ENCODE measurements around the gene ATP2A3.

Gene ATP2A3

GRCh38 chr17:3961564-3962047 lies 2.6 kb downstream of the ATP2A3 start:
- Histone ChIP-seq H3K9me3 (ENCODE audit: control insufficient read depth, low read length) (no peaks in the 10 kb centered on the region), H3K27ac (no peak overlapping the region), H3K36me3 (ENCODE audit: control insufficient read depth, insufficient read depth, low read length) (no peaks in the 10 kb centered on the region), H3K27me3 (ENCODE audit: control insufficient read depth, insufficient read depth, low read length) (no peaks in the 10 kb centered on the region), H3K4me1 (no peaks in the 10 kb centered on the region), H2AFZ (no peak overlapping the region), H3K4me2 (ENCODE audit: low read length) (no peak overlapping the region), H3K9ac (no peak overlapping the region), H3K79me2 (no peaks in the 10 kb centered on the region), H3K4me3 (ENCODE audit: low read depth, low read length) (no peak overlapping the region)
- TF ChIP-seq CTCF (IDR thresholded peaks at IDR 0.05), result no peak

GRCh38 chr17:3960764-3961163 lies 3.5 kb downstream of the ATP2A3 start:
- Histone ChIP-seq H3K4me3 (ENCODE audit: low read depth, low read length) (no peak overlapping the region), H3K79me2 (no peaks in the 10 kb centered on the region), H3K4me1 (no peaks in the 10 kb centered on the region), H3K4me2 (ENCODE audit: low read length) (no peak overlapping the region), H3K27ac (no peak overlapping the region), H3K27me3 (ENCODE audit: control insufficient read depth, insufficient read depth, low read length) (no peaks in the 10 kb centered on the region), H2AFZ (no peak overlapping the region), H3K36me3 (ENCODE audit: control insufficient read depth, insufficient read depth, low read length) (no peaks in the 10 kb centered on the region), H3K9ac (no peak overlapping the region), H3K9me3 (ENCODE audit: control insufficient read depth, low read length) (no peaks in the 10 kb centered on the region)
- no peak for TF ChIP-seq CTCF (IDR thresholded peaks at IDR 0.05)

GRCh38 chr17:3959921-3960601 lies 4.2 kb downstream of the ATP2A3 start:
- no peaks in the 10 kb centered on the region for H3K9me3 ChIP-seq (ENCODE audit: control insufficient read depth, low read length)
- H2AFZ ChIP-seq, result no peak overlapping the region
- H3K36me3 ChIP-seq (ENCODE audit: control insufficient read depth, insufficient read depth, low read length), result no peaks in the 10 kb centered on the region
- H3K4me1 ChIP-seq, result no peaks in the 10 kb centered on the region
- TF ChIP-seq CTCF (IDR thresholded peaks at IDR 0.05), result no peak
- no peak overlapping the region for H3K4me3 ChIP-seq (ENCODE audit: low read depth, low read length)
- H3K79me2 ChIP-seq, result no peaks in the 10 kb centered on the region
- no peak overlapping the region for H3K4me2 ChIP-seq (ENCODE audit: low read length)
- no peak overlapping the region for H3K9ac ChIP-seq
- no peaks in the 10 kb centered on the region for H3K27me3 ChIP-seq (ENCODE audit: control insufficient read depth, insufficient read depth, low read length)
- H3K27ac ChIP-seq, result no peak overlapping the region

GRCh38 chr17:3959295-3959899 lies 4.8 kb downstream of the ATP2A3 start:
- no peak overlapping the region for H3K27ac ChIP-seq
- no peaks in the 10 kb centered on the region for H3K4me1 ChIP-seq
- H3K36me3 ChIP-seq (ENCODE audit: control insufficient read depth, insufficient read depth, low read length), result no peaks in the 10 kb centered on the region
- H3K9ac ChIP-seq, result no peak overlapping the region
- no peaks in the 10 kb centered on the region for H3K79me2 ChIP-seq
- H3K4me3 ChIP-seq (ENCODE audit: low read depth, low read length), result no peak overlapping the region
- no peaks in the 10 kb centered on the region for H3K27me3 ChIP-seq (ENCODE audit: control insufficient read depth, insufficient read depth, low read length)
- H3K4me2 ChIP-seq (ENCODE audit: low read length), result no peak overlapping the region
- H3K9me3 ChIP-seq (ENCODE audit: control insufficient read depth, low read length), result no peaks in the 10 kb centered on the region
- TF ChIP-seq CTCF (IDR thresholded peaks at IDR 0.05), result no peak
- H2AFZ ChIP-seq, result no peak overlapping the region

Measured in parathyroid adenoma (tissue), 2 donors.